ENCODE measurements around the gene BDKRB1.

DNA sequence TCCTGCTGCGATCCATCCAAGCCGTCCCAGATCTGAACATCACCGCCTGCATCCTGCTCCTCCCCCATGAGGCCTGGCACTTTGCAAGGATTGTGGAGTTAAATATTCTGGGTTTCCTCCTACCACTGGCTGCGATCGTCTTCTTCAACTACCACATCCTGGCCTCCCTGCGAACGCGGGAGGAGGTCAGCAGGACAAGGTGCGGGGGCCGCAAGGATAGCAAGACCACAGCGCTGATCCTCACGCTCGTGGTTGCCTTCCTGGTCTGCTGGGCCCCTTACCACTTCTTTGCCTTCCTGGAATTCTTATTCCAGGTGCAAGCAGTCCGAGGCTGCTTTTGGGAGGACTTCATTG is 8.2 kb downstream of the BDKRB1 start:
- TF ChIP-seq, protein P1, sequence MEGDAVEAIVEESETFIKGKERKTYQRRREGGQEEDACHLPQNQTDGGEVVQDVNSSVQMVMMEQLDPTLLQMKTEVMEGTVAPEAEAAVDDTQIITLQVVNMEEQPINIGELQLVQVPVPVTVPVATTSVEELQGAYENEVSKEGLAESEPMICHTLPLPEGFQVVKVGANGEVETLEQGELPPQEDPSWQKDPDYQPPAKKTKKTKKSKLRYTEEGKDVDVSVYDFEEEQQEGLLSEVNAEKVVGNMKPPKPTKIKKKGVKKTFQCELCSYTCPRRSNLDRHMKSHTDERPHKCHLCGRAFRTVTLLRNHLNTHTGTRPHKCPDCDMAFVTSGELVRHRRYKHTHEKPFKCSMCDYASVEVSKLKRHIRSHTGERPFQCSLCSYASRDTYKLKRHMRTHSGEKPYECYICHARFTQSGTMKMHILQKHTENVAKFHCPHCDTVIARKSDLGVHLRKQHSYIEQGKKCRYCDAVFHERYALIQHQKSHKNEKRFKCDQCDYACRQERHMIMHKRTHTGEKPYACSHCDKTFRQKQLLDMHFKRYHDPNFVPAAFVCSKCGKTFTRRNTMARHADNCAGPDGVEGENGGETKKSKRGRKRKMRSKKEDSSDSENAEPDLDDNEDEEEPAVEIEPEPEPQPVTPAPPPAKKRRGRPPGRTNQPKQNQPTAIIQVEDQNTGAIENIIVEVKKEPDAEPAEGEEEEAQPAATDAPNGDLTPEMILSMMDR (conservative IDR thresholded peaks at IDR 0.05 in 1 of 2, IDR thresholded peaks at IDR 0.05 in 1 of 2; ENCODE audit: low read depth in 1 of 2, low read length in 2 of 2), result no peak
- no peak for TF ChIP-seq EZH2 (IDR thresholded peaks at IDR 0.05; ENCODE audit: low read length, missing control alignments)

All from fibroblast of lung (primary cell).